ENCODE data around the gene EYS.
"Not testable (repeated sequence)": the region's sequence is repeated elsewhere in the genome, so short reads cannot be mapped to it uniquely, and the experiment has no call there.

The EYS gene

DNA sequence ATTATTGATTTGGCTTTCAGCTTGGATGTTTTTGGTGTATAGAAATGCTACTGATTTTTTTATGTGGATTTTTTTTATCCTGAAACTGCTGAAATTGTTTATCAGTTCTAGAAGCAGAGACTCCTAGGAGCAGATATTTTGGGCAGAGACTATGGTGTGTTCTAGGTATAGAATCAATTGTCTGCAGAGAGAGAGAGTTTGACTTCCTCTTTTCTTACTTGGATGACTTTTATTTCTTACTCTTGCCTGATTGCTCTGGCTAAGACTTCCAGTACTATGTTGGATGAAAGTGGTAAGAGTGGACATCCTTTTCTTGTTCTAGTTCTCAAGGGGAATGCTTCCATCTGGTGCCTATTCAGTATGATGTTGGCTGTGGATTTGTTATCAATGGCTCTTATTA lies 1700.8 kb downstream of the EYS start:
- no peak for DNase-seq

GRCh38 chr6:64000818-64001491 lies 1706.1 kb downstream of the EYS start:
- DNase-seq, result no peak

- no peak for DNase-seq
Measured at GRCh38 chr6:63999613-64000012, 1707.4 kb downstream of the EYS start.

DNA sequence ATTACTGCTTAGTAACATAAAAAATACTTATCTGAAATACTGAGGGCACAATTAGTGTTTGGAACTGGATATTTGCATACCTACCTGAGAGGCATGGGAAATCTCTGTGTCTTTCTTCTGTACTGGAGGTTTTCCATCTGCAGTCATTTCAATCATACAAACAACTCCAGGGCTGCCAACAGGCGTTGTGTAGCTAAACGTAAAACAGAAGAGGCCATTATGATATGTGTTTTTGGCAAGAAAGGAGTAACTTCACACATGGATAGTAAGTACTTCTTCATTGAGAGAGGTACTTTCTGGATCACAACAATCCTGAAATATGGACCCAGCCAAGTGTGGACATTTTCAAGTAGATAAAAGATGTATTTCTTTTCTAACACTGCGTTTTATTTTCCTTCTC lies 1708.0 kb downstream of the EYS start:
- DNase-seq, result no peak

GRCh38 chr6:63997734-63998133 lies 1709.3 kb downstream of the EYS start:
- no peak for DNase-seq

- no peak for DNase-seq
Measured at GRCh38 chr6:63997221-63997620, 1709.8 kb downstream of the EYS start.

DNA sequence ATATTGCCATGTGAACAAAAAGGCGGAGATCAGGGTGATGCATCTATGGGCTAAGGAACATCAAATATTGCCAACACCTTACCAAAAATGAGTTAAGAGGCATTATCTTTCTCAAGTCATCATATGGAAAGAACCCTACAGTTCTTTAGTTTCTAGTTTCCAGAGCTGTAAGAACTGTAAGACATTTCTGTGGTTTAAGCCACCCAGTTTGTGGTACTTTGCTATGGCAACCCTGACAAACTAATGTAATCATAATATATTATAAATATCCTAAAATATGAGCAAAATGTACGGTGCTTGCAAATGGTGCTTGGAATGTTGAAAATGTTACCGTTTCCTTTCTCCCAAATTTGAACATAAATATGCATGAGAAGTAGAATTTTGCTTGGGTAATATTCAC lies 1721.8 kb downstream of the EYS start:
- no peak for DNase-seq

DNA sequence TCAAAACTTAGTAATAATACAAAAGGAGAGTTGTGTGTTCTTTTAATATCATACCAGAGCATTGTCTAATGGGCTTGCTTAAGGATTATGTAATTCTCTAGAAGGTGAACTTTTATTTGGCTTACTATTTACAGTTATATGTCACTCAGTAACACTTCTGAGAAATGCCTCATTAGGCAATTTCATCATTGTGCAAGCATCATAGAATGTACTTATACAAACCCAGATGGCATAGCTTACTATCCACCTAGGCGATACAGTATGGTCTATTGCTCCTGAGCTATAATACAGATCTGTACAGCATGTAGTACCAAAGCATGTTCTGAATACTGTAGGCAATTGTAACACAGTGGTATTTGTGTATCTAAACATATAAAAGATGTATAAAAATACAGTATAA lies 1731.3 kb downstream of the EYS start:
- no peak for DNase-seq

- DNase-seq, result no peak
Measured at GRCh38 chr6:63968650-63969049, 1738.4 kb downstream of the EYS start.

DNA sequence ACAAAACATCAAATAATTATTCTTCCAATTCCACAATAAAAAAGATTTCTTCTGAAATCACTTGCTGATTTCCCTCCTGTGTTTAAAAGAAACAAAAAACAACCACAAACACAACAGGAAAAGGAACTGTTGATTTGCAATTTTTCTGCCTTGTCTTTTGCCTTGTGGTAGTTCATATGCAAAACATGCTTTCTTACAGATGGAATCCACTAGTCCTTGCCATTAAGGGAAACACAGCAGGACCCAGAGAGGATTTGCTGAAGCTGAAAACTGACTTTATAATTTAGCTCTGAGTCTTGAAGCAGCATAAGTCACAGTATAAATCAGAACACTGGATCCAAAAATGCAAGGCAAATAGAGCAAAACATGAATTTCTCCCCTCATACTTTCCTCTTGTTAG lies 1742.7 kb downstream of the EYS start:
- no peak for DNase-seq

DNA sequence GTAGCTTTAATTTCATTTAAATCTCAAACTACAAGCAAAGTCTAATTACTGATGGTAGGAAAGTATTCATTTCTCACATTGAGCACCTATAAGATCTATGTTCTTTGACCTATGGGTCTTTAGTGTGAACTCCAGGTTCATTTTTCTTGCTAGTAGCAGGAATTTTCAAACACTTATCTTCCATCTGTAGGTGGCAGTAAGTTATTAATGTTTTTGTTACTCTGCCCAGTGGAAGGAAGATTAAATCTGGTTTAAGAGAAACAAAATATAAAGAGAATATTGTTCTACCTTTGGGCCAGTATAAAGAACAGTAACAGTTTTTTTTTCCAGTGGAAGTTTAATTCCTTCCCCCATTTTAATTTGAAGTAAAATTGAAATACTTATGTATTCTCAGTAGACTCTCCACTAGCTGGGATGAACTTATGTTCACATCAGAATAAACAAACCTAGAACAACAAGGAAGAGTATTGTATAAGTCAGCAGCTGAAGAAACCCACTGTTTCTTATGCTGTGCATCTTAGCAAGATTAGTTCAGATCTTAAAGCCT lies 1743.2 kb downstream of the EYS start:
- DNase-seq, result no peak

DNA sequence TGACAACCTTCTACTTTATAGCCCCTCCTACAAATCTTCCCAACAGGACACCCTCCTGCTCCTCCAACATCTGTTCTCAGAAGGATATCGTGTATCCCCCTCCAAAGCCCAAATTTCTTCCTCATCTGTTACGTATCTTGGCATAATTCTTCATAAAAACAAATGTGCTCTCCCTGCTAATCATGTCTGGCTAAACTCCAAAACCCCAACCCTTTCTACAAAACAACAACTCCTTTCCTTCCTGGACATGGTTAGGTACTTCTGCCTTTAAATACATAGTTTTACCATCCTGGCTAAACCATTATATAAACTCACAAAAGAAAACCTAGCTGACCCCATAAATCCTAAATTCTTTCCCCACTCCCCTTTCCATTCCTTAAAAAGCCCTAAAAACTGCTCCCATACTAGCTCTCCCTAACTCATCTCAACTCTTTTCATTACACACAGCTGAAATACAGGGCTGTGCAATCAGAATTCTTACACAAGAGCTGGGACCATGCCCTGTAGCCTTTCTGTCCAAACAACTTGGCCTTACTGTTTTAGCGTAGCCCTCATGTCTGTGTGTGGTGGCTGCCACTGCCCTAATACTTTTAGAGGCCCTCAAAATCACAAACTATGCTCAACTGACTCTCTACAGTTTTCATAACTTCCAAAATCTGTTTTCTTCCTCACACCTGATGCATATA lies 1753.5 kb downstream of the EYS start:
- DNase-seq, result not testable (repeated sequence)

GRCh38 chr6:63947792-63948529 lies 1759.1 kb downstream of the EYS start:
- no peak for DNase-seq

GRCh38 chr6:63945987-63946386 lies 1761.0 kb downstream of the EYS start:
- DNase-seq, result no peak

DNA sequence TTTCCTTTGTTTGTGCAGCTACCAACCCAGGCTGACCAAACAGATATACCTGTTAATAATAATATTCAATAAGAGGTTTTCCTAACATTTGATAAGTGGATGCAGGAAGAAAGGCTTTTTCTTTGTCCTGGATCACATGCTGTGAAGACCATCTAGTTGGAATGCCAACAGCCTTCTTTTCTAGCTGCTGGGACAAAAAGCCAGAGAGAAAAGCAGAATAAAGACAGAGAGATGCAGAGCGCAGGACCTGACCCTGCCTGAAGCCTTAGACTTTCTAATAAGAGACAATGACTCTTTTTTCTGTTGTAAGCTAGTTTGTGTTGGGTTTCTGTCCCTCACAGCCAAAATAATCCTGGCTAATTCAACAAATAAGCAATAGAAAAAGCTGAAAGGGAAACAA lies 1763.2 kb downstream of the EYS start:
- no peak for DNase-seq

DNA sequence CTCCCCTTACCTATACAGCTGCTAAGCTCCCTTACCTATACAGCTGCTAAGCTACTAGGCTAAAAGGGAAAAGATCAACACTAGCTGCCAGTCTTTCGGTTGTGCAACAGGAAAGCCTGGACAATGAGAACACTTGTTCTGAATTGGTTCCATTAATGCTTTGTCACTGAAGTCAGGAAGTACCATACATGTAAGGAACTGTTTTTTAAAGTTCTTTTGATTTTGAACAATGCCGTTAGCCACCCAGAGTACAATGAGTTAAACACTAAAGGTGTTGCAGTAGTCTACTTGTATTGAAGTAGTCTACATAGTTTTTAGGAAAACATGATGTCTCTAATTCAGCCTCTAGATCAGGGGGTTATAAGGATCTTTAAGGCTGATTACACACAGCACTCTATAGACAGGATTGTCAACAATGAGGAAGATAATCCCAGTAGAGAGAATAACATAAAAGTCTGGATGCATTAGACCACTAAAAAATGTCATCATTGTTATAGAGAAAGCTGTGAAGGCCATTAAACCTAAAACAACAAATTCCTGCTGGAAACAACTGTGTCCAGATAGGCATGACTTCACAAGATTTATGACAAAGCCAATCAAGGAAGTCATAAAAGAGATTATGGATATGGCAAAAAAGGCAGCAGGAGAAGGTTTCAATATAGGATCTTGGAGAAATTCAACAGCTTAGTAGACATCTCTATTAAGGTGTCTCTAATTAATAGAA lies 1765.1 kb downstream of the EYS start:
- no peak for DNase-seq

DNA sequence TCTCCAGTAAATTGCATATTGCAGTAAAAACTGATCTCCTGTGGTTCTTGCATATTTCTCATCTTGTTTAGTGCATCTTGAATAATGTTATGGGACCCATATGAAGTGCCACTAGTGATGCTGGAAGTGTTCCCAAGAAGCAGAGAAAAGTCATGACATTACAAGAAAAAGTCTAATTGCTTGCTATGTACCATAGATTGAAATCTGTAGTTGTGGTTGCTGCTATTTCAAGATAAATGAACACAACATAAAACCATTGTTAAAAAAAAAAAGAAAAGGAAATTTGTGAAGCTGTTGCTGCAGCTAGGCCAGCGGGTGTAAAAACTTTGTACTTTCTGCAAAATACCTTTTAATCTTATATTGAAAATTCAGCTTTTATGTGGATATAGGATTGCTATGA lies 1767.0 kb downstream of the EYS start:
- DNase-seq, result no peak

- no peak for DNase-seq
Measured at GRCh38 chr6:63936399-63936798, 1770.6 kb downstream of the EYS start.

DNA sequence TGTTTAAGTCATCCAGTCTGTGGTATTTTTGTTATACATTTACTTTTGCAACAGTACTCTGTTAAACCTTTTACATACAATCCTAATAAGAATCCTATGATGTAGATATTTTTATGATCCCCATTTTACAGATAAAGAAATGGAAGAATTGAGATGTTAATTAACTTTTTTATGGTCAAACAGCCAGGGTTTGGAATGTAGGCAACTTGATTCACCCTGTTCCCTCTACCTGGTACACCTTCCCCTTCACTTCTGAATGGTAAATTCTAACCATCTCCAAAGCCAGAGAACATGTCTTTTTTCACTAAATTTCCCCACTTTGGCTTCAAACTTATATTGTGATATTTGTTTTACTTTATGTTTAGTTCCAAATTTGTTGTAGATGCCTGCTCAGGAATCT lies 1771.3 kb downstream of the EYS start:
- DNase-seq, result no peak

GRCh38 chr6:63933948-63934347 lies 1773.1 kb downstream of the EYS start:
- DNase-seq, result not testable (repeated sequence)

GRCh38 chr6:63930848-63931247 lies 1776.2 kb downstream of the EYS start:
- DNase-seq, result no peak

DNA sequence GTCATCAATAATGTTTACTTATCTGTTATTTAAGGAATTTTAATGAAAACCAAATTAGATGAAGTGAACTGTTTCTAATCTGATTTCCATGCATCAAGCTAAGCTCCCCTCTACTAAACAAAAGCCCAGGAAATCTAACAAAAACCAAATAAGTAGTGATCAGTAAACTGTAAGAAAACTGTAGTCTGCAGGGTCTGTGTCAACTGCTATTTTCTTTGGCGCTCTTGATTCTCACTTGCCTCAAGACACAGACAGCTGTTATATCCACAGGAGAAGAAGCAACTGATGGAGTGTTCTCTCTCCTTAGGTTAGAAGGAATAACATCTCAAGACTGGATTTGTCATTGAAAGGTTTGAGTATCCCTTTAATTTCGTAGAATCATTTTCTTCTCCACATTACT lies 1777.9 kb downstream of the EYS start:
- DNase-seq, result no peak

GRCh38 chr6:63928613-63929012 lies 1778.4 kb downstream of the EYS start:
- no peak for DNase-seq

All from NCI-H510A (cell line).